DMS 273 (cell line): ENCODE data around the gene TUBGCP6.
A peak's percentile ranks its signal among the peaks of the same experiment; 100 is the strongest.

ENCODE experiments used
- DNase-seq: peaks from one replicate; lab custom pipeline; 2025; ENCODE audit not compliant: unreplicated experiment; lab: John Stamatoyannopoulos, UW

The TUBGCP6 gene

DNA sequence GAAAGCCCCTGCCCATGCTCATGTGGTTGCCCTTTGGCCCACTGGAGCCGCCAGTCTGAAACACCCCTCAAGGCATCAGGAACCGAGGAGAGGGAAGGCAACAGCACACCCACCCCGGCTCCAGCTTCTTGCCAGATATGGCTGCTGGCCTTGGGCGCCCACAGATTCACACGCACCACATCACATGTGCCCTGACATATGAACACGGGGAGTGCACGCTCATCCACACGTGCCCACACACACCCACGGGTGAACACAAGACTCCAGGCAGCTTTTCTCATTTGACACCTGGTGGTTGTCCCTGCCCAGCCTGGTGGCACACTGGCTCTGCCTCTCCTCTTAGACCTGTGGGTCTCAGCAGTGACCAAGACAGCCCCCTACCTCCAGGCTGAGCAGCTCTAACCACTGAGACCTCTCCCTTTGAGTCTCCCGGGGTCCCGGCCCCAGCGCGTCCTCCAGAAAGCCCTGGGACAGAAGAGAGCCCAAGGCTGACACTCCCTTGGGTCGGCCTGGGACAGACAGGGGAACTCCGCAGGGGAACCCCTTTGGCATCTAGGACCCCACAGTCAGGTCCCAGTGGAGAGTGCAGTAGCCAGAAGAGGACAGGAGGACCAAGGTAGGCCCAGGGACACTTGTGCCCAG, 19.4 kb upstream of the TUBGCP6 start:
- DNase-seq: no peak

DNA sequence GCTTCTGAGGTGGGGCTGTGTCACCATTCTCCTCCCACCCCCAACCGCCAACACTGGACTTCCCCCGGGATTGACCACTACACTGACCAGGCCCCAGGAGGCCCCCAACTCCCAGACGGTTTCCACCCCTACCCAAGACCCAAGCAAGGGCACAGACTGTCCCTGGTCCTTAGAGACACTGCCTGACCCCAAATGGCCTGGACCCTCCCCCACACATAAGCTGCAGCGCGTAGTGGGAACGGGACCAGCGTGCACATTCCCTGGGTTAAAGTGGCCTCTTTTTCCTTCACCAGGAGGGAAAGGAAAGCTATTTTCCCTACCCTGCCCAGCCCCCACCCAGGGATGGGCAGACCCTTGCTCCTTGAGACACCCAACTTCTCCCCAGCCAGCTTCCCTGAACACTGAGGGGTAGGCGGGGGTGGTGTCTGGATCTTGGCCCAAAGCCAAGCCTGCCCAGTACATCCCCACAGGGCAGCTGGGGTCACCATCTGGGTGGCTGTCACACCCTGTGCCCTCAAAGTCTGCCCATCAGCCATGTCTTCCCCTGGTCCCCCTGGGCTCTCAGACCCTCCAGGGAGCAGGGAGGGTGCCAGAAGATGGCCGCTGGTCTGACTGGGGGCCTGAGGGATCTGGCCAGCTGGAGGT, 18.3 kb upstream of the TUBGCP6 start:
- no peak for DNase-seq

DNA sequence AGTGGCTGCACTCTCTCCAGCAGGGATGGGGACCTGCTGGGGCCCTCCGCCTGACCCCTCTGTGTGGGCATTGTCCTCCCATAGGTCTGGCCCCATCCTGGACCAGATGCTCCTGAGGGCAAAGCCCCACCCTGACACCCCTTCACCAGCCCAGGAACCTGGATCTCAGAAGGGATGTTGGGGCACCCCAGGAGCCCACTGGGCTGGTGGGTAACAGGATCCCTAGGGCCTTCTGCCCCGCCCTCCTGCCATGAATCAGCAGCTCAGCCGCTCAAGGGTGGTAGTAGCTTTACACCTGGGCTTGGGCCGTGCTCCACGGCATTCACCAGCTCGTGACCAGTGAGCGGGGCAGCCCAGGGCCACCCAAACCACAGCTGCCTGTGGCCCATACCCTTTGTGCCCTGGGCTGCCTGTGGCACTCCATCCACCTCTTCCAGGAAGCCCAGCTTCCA, 17.7 kb upstream of the TUBGCP6 start:
- DNase-seq: peak; percentile 32

DNA sequence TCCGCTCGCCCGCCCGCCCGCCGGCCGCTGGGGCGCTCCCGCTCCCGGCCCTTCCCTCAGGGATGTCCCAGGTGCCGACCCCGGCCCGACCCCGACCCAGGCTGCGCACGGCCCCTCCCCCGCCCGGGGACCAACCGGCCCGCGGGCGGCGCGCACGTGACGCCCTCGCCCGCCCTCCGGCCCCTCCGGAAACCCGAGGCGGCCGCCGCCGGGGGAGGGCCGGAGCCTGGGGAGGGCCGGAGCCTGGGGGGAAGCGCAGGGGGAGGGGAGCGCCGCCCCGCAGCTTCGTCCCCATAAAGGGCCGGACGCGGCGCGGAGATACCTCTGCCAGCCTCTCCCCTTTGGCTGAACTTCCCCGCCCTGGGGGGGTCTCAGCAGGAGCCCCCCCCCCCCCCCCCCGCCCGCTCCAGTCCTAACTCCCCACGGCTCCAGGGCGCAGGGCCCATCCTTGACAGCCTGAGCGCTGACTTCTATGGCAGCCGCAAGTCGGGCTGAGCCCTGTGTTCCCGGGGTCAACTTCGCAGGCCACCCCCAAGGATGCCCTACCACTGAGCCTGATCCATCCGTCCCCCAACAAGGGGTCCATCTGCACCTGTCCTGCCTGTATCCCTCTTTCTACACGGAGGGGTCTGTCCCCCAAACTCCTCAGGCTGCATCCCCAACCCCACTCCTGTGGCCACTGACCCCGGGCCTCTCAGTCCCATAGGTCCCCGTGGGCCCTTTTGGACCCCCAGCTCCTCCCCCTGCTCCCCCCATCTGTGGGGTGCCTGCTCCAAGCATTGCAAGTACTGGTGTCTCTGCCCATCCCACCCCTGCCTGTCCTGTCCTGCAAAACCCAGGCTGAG, 17.0 kb upstream of the TUBGCP6 start, which contains the start of gene MAPK12:
TSS of gene MAPK12 (minus strand) at position 69 of the 845 bp plus-strand sequence. CDS start 174 bp downstream, outside the sequence.
- DNase-seq: peak; percentile 73

DNA sequence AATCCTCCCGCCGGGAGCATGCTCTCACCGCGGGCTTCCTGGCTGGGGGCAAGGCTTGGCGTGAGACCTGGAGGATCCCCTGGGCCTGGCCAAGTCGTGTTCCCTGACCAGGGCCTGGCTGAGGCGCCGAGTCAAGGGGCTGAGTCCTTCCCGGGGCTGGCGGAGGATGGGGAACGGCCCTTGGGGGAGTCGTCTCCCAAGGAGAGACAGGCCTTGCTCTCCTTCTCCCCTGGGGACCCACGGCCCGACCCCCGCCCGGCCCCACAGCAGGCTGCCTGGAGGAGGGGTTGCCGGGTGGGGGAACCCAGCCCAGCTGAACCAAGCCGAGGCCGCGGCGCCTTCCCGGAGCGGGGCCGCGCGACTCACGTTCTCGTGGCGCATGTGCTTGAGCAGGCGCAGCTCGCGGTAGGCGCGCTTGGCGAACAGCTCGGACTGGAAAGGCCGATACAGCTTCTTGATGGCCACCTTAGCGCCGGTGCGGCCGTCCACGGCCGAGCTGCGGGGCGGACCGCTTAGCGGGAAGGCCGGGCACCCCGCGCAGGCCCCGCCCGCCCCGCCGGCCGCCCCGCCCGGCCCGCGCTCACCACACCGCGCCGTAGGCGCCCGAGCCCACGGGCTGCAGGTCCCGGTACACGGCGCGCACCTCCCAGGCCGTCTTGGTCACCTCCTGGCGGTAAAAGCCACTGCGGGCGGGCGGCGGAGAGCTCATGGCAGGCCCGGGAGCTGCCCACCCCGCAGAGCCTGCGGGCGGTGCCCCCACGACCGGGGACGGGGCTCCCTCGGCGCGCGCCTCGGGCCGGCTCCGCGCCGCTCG, 16.2 kb upstream of the TUBGCP6 start:
- peak; percentile 76 for DNase-seq

DNA sequence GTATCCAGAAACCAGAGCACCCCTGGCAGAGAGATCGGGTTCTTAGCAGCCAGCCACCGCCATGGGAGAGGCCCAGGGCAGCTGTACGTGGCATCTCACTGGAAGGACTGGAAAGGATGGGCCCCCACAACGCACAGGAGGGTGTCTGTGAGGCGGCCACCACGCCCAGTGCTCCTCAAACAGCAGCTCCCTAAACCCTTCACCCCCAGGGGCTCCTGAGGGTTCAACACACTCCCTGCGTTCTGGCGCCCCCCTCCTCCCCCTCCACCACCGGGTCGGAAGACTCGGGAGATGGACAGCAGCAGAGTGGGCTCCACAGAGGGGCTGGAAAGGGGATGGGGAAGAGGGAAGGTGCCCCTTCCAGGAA, 15.6 kb upstream of the TUBGCP6 start:
- DNase-seq: peak; percentile 51

DNA sequence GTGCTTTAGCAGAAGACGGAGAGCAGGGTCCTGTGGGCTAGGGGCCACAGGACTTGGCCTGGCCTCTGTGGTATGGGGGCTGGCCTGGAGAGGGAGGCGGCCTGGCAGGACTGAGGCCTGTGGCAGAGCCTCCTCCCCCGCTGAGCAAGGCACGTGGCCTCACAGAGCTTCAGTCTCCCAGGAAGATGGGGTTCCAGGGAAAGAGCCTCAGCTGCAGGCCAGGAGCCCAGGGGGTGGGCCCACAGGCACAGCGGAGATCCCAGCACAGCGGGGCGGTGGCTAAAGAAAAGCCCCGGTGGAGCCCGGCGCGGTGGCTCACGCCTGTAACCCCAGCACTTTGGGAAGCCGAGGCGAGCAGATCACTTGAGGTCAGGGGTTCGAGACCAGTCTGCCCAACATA, 14.5 kb upstream of the TUBGCP6 start:
- no peak for DNase-seq

DNA sequence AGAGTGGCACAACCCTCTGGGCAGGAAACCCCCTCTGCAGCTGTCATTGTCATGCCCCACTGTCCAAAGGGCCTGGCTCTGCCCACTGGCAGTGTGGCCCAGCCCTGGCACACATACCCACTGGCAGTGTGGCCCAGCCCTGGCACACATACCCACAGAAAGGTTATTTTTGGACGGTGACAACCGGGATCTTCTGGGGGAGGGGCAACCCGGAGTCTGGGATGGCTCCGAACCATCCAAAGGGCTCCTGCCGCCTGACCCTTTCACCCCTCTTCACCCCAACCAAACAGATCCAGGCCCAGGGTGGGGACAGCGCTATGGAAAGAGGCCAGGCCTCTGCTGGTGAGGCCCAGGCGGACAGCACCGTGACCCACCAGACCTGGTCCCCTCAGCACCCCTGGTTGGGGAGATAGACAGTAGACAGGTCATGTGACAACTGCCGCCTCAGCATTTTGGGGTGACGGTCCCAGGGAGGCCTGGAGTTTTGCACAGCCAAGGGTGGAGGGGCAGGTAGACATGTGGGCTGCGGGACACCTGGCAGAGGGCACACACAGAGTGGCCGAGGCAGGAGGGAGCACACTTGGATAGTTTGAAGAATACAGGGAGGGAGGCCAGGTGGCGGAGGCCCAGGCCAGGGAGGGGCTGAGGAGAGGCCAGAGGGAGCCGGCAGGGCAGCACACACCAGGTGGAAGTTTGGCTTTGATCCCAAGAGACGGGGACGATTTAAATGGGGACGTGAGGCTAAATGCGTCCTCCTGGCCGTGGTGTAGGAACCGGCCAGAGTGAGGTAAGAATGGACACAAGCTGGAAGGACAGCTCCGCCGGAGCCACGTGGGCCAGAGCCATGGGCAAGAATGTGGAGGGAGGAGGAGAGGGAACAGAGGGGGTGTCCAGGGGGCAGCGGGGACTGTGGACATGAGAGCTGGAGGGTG, 13.8 kb upstream of the TUBGCP6 start:
- DNase-seq: no peak

DNA sequence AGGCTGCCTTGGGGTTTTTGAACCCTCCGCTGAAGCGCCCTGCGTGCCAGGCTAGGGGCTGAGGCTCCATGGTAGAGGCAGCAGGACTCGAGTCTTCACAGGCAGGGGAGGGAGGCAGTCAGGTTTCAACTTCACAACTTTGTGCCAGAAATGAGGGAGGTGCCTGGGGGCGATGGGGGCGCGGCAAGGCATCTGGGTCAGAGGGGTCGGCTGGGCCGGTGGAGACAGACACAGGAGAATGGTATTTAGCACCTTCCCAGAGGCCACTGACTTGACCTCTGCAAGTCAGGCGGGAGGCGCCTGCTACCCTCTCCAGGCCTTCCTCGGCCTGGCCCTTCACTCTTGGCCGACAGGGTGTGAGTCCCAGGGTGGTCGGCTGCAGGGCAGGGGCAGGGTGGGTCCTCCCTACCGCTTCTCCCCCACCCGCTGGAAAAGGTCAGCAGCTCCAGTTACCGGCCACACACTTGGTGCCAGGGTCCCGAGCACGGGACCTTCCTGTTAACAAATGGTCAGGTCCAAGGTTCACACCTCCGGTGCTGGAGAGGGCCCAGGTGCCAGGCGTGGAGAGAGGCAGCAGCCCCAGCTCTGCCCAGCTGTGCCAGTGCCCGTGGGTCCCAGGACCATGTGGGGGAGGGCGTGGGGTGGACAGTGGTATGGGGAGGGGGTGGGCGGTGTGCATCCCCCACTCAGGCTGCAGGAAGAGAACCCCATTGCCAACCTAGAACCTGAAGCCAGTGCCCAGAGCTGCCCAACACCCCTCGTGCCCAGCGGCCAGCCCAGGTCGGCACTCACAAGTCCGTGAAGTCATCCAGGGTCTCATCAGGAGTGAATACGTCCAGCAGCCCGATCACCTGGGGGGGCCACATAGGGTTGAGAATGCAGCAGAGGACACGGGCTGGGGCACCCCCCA, 12.9 kb upstream of the TUBGCP6 start:
- no peak for DNase-seq

DNA sequence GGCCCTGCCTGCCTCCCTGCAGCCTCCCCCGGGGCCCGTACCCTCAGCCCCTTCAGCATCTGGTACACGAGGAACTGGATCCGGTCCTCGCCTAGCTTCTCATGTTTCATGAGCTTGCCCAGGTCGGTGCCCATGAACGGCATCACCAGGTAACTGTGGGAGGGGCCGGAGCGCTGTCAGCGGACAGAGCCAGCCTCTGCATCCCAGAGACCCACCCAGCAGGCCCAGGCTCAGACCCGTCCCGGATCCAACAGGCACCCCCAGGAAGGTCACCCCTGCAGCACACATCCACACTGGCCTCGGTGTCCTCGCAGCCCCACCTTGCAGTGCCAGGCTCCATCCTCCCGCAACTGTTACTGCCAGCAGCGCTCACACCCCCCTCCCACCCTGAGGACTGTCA, 12.2 kb upstream of the TUBGCP6 start:
- DNase-seq: no peak

DNA sequence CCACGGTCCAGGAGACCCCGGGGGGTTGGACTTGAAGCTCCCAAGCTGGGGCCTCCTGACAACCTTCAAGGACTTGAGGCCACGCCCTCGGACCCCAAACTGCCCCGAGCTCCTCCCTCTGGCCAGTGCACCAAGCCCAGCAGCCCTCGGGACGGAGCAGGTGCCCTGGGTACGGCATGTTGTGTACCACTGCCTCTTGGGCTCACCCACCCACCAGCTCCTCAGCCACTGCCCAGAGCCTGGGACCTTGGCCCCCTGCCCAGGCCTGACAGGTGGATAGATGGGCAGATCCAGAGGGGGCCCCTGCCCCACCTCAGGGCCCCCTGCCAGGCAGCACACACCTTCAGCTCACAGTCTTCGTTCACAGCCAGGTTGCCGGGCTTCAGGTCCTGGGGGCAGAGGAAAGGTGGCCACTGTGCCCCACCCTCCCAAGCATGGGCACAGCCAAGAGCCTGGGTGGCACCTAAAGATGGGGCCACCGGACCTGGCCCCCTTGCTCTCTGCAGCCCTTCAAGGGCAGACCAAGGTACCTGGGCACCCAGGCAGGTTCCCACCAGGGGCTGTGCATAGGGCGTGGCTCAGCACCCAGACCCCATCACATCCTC, 11.5 kb upstream of the TUBGCP6 start:
- DNase-seq: no peak

DNA sequence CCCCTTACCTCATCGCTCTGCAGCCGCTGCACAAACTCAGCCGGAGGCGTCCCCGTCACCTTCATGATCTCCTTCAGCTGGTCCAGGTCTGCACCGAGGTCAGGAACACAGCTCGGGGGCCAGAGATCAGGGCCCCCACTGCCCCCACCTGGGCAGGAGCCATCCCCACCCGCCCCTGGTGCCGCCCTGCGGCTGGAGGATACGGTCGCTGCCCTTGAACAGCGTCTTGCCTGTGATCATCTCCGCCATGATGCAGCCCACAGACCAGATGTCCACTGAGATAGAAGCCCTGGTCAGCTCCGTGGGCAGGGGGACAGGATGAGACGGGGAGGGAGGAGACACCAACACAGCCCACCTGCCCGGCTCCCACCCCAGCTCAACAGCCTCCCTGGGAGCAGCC, 10.8 kb upstream of the TUBGCP6 start:
- no peak for DNase-seq

DNA sequence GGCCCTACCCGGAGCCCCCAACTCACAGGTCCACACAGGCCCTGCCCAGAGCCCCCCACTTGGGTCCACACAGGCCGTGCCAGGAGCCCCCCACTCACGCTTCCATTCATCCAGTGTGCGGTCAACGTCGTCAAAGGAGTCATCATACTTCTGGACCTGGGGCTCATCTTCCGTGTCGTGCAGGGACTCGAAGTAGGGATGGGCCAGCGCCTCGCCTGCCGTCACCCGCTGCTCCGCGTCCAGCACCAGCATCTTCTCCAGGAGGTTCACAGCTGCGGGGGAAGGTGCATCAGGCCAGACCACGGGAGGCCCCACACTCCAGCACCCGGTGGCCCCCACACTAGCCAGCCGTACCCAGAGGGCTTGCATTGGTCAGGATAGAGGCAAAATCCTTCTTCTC, 10.3 kb upstream of the TUBGCP6 start:
- DNase-seq: no peak

DNA sequence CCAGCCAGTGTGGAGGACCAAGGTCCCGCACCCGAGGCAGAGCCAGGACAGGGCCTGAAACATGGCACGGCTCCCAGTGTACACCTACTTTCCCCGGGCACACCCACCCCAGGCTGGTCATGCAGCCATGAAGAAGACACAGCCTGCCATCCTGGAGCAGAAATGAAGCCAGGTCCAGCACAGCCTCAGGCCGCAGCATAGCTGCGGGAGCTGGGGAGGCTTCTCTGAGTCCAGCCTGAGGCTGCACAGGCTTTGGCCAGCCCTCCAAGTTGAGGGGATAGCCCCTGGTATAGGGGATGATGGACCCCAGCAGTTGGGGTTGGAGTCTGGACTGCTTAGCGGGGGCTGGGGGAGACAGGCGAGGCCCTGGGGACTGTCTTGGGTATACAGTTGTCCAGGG, 9.1 kb upstream of the TUBGCP6 start:
- DNase-seq: no peak

DNA sequence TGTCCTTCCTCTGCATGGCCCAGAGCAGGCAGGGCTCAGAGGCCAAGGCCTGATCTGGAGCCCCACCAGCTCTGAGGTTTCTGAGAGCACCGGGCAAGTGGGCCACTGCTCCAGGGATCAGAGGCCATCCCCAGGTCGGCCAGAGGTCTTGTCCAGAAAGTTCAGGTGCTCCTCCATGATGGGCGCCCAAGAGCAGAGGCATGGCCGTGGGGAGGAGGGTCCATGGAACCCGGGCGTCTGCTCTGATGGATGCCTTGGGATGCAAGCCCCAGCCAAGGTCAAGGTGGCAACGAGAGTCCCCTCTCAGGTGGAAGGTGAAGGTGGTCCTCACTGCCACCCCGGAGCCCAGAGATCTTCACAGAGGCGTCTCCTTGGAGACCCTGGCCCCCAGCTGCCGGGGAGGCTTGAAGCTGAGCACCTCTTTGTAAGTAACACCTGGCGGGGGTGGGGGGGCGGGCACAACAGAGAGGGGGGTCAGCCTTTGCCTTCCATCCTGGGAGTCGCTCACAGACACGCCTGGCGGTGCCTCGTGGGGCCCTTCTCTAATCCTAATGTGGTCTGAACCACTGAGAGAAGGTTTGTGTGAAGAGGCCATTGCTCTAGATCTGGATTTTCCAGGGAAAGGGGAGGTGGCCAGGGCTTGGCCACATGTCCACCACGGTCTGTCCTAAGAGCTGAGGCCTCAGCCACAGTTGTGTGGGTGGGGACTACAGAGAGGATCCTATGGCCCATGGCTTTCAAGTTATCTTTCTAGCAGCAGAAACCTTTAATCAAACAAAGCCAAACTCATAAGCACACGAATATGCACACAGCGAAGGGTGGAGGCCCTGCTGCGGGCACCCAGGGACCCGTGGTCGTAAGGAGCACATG, 8.5 kb upstream of the TUBGCP6 start:
- no peak for DNase-seq

DNA sequence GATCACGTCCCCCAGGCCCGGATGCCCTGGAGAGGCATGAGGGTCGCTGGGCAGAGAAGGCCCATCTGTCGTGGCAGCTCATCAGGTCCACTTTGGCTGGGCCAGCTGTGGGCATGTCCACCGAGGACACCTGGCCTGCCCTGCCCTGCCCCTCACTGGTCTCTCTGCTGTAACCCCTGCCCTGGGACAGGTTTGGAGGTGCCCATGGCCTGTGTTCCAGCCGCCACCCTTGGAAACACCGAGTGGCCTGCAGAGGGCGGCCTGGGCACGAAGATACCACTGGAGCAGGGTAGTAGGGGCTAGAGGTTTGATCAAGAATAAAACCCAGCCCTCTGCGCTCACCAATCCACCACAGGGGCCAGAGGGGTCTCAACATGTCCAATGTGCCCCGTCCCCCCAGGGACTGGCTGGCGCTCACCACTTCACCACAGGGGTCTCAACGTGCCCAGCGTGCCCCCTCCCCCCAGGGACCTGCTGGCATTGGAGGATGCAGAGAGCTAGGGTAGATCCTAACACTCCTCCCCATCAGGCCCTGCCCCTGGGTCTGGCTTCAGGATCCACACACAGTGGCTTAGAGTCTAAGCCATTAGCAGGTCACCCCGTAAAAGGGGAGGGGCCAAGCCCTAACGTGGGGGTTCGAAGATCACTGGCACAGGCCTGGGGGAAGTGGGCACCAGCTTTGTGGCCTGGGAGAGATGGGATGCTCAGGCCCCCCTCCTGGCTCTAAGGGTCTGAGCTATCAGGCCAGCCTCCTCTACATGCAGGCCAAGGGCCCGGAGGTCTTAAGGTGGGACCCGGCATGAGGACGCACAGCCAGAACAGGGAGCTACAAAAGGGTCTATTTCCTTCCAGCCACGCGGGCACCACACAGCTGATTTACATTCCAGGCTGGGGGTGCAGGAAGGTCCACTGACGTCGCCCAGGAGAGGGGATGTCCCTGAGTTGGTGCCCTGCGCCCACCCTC, 7.5 kb upstream of the TUBGCP6 start:
- DNase-seq: peak; percentile 82
